Measurements from ENCODE around the gene PLPP1.
"Not testable (repeated sequence)": the region's sequence is repeated elsewhere in the genome, so short reads cannot be mapped to it uniquely, and the experiment has no call there.

The PLPP1 gene

GRCh38 chr5:55517804-55518203, 17.0 kb downstream of the PLPP1 start:
- no peak for DNase-seq (ENCODE audit: extremely low read depth, low read depth)
- TF ChIP-seq CTCF (IDR thresholded peaks at IDR 0.05; ENCODE audit: low read depth, low read length) = no peak

GRCh38 chr5:55511010-55511409, 23.8 kb downstream of the PLPP1 start:
- DNase-seq (ENCODE audit: extremely low read depth, low read depth) = no peak
- TF ChIP-seq CTCF (IDR thresholded peaks at IDR 0.05; ENCODE audit: low read depth, low read length) = no peak

GRCh38 chr5:55510523-55510880, 24.3 kb downstream of the PLPP1 start:
- no peak for DNase-seq (ENCODE audit: extremely low read depth, low read depth)

GRCh38 chr5:55509796-55510522, 24.8 kb downstream of the PLPP1 start:
- DNase-seq (ENCODE audit: extremely low read depth, low read depth) = no peak
- no peak for TF ChIP-seq CTCF (IDR thresholded peaks at IDR 0.05; ENCODE audit: low read depth, low read length)

More at GRCh38 chr5:55510523-55510880, 24.3 kb downstream of the PLPP1 start:
- no peak for TF ChIP-seq CTCF (IDR thresholded peaks at IDR 0.05; ENCODE audit: low read depth, low read length)

GRCh38 chr5:55509097-55509496, 25.7 kb downstream of the PLPP1 start:
- DNase-seq (ENCODE audit: extremely low read depth, low read depth) = no peak
- TF ChIP-seq CTCF (IDR thresholded peaks at IDR 0.05; ENCODE audit: low read depth, low read length) = no peak

- no peak for DNase-seq (ENCODE audit: extremely low read depth, low read depth)
- TF ChIP-seq CTCF (IDR thresholded peaks at IDR 0.05; ENCODE audit: low read depth, low read length) = no peak
These were observed 27.2 kb downstream of the PLPP1 start for GRCh38 chr5:55507574-55507973.

GRCh38 chr5:55505711-55506110, 29.1 kb downstream of the PLPP1 start:
- DNase-seq (ENCODE audit: extremely low read depth, low read depth) = not testable (repeated sequence)

GRCh38 chr5:55503917-55504316, 30.8 kb downstream of the PLPP1 start:
- not testable (repeated sequence) for DNase-seq (ENCODE audit: extremely low read depth, low read depth)

All from AG09319 (cell line).